Psoas muscle (tissue), 8 donors: ENCODE data around the gene SYT1. TPM values are rescaled to one million over a fixed set of nuclear protein-coding genes. Genes with fewer than 3 reads are reported as not detected.

Experiments
- ATAC-seq, 4 donors: fragments of 200-7000 bp; cut with Tn5 transposase; one replicate each; pipeline ENCODE4 v1.9.1; 2020; ENCODE audit warnings: moderate library complexity in 3 of 4, mild to moderate bottlenecking in 2 of 4
- DNase-seq, 2 donors: peaks; one replicate each; pipeline ENCODE4 v3.0.0-alpha.2; 2020
- H3K27ac ChIP-seq: fragments of 200-600 bp; one replicate; pipeline ENCODE4 v1.8.0; 2022
- H3K27me3 ChIP-seq, 3 donors: fragments of 200-600 bp in 1 of 3; one replicate each; pipeline versions ENCODE4 v1.6.1 to v1.8.0; 2013 to 2022; ENCODE audit warnings: low read length in 2 of 3, mild to moderate bottlenecking in 2 of 3, moderate library complexity in 1 of 3; ENCODE audit not compliant: insufficient read depth in 3 of 3
- H3K36me3 ChIP-seq, 2 donors: fragments of 200-600 bp in 1 of 2; one replicate each; pipeline versions ENCODE4 v1.6.1 to v1.8.0; 2013 to 2022; ENCODE audit warnings: low read depth in 1 of 2, mild to moderate bottlenecking in 1 of 2, moderate library complexity in 1 of 2; ENCODE audit not compliant: insufficient read depth in 1 of 2
- H3K4me1 ChIP-seq: fragments of 200-600 bp; one replicate; pipeline ENCODE4 v1.8.0; 2022
- H3K4me3 ChIP-seq: fragments of 200-600 bp; one replicate; pipeline ENCODE4 v1.8.0; 2022; ENCODE audit warnings: mild to moderate bottlenecking
- H3K9me3 ChIP-seq: fragments of 200-600 bp; one replicate; pipeline ENCODE4 v1.8.0; 2022
- WGBS, 3 donors: extraction: QIAGEN DNeasy Blood & Tissue Kit; methylation state at CpG; one replicate each; pipeline versions ENCODE4 v1.1.6 to v1.1.7; 2013; 5-methylcytosine and 5-hydroxymethylcytosine counted together
- intact Hi-C, 2 donors: fragments of 100-400 bp; cut with DNase I; formaldehyde crosslinking; loops; one replicate each; pipeline versions ENCODE4 v1.11.0 to v1.14.2; 2022
- polyA plus RNA-seq, 3 donors: library from polyadenylated mRNA; stranded (reverse); fragments of 200-250 nt; gene quantifications; one replicate each; pipeline ENCODE4 v1.2.3, GENCODE V29; 2013
- total RNA-seq, 4 donors: library from RNA; stranded (reverse); fragmentation: NEBNext Ultra II Directional in 2 of 4; extraction: Animal tissue kit (Norgen Biotek cat#: 25700) in 2 of 4; gene quantifications; one replicate each; pipeline versions ENCODE4 v1.2.1 to v1.2.4, GENCODE V29; 2021 to 2023
- TF ChIP-seq, protein P1 (sequence below): fragments of 200-600 bp; IDR thresholded peaks from one replicate; pipeline ENCODE4 v1.8.0; 2022; ENCODE audit warnings: antibody characterized with exemption
- donor health status: healthy with polysubstance abuse.
- donor health status: DM: no; HTN: no; CAD: no; lungs with moderate emphysema.
- donor health status: Bipolar disorder and iron deficiency.
- donor health status: healthy.
- donor health status: DM: yes; HTN: yes; CAD: no.
- donor health status: DM: no; HTN: no; CAD: no.
- donor health status: DM: no; HTN: no; CAD: no.
- donor health status: DM: yes; HTN: yes; CAD: no.

Gene SYT1
- total and polyA plus RNA-seq, 7 donors, result 0.05 to 0.34 (median 0.14) TPM; not detected in 2

GRCh38 chr12:79223761-79224160 lies 359.2 kb downstream of the SYT1 start:
- ATAC-seq (no peak), DNase-seq (no peak)
- peaks cover 8% of the 10 kb centered on the region for H3K9me3 ChIP-seq
- H3K4me1 ChIP-seq, result no peaks in the 10 kb centered on the region
- no peak overlapping the region for H3K27ac ChIP-seq
- H3K36me3 ChIP-seq, result no peaks in the 10 kb centered on the region
- TF ChIP-seq, protein P1, sequence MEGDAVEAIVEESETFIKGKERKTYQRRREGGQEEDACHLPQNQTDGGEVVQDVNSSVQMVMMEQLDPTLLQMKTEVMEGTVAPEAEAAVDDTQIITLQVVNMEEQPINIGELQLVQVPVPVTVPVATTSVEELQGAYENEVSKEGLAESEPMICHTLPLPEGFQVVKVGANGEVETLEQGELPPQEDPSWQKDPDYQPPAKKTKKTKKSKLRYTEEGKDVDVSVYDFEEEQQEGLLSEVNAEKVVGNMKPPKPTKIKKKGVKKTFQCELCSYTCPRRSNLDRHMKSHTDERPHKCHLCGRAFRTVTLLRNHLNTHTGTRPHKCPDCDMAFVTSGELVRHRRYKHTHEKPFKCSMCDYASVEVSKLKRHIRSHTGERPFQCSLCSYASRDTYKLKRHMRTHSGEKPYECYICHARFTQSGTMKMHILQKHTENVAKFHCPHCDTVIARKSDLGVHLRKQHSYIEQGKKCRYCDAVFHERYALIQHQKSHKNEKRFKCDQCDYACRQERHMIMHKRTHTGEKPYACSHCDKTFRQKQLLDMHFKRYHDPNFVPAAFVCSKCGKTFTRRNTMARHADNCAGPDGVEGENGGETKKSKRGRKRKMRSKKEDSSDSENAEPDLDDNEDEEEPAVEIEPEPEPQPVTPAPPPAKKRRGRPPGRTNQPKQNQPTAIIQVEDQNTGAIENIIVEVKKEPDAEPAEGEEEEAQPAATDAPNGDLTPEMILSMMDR, result no peak
- intact Hi-C loops, result no loop called here
- WGBS, 3 donors, result 78 to 91% (median 82%) methylated on average over 2 of the region's 2 CpGs
- no peak overlapping the region for H3K4me3 ChIP-seq
- no peaks in the 10 kb centered on the region for H3K27me3 ChIP-seq

DNA sequence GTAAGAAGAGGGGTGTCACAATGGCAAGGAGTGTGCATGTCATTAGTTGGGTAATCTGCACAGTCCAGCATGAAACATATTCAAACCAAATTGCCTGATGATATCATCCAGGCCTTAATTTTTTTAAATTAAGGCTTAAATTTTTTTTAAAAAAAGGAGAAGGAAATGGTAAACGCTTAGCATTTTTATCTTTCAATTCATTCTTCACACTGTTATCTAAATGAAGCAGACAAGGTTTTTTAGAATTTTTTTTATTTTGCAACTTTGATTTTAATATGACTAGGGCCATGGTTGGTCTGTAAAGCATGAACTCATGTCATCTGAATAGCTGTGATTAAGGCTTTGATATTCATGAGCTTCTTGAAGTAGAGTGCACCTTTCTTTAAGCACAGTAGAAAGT lies 362.5 kb downstream of the SYT1 start:
- ATAC-seq (no peak), DNase-seq (no peak)
- Histone ChIP-seq H3K36me3 (no peaks in the 10 kb centered on the region), H3K9me3 (no peaks in the 10 kb centered on the region), H3K27me3 (no peaks in the 10 kb centered on the region), H3K27ac (no peak overlapping the region), H3K4me3 (no peak overlapping the region), H3K4me1 (no peaks in the 10 kb centered on the region)
- intact Hi-C loops, result no loop called here
- 79 to 96% (median 90%) methylated on average over 1 of the region's 1 CpG for WGBS, 3 donors
- TF ChIP-seq, protein P1, result no peak

GRCh38 chr12:79227646-79228045 lies 363.1 kb downstream of the SYT1 start:
- Histone ChIP-seq H3K27ac (no peak overlapping the region), H3K4me1 (no peaks in the 10 kb centered on the region), H3K36me3 (no peaks in the 10 kb centered on the region), H3K9me3 (no peaks in the 10 kb centered on the region), H3K27me3 (no peaks in the 10 kb centered on the region), H3K4me3 (no peak overlapping the region)
- ATAC-seq, result no peak
- WGBS, 3 donors, result 93 to 96% (median 95%) methylated on average over 3 of the region's 3 CpGs
- no peak for DNase-seq
- intact Hi-C loops, result no loop called here
- TF ChIP-seq, protein P1, result no peak

DNA sequence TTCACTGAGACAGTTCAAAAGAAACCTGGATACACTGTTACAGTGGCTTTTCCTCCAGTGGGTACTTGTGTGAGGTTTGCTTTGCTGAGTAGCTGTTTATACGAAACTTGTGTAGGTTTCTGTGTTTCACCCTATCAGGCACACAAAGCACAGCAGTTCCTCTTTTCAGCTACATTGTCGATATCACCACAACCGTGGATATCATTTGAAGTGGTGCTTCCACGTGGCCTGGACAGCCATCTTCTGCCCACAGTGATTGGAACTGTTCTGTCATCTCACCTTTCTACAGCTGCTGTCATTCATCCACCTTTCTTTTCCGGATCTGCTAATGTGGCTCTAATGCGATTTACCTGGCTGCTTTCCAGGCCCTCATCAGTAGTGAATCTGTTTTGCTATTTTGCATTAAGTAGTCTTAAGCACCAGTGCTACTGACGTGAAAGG lies 368.8 kb downstream of the SYT1 start:
- H3K4me1 ChIP-seq, result no peaks in the 10 kb centered on the region

DNA sequence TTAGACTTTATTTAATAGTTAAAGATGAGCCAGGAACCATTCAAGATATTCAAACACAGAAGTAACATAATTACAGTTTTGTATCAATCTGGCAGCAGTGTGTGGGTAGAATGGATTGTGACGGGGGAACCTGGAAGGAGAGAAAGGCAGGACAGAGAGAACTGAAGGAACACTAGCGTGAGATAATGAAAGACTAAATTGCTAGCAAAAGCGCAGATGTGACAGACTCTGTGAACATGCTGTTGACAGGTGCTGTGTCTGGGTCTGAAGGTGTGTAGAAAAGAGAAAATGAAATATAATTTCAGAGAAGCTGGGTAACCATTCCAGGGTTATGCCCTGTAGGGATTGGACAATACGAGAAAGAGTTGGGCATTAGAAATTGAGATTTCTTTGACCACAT lies 372.3 kb downstream of the SYT1 start:
- WGBS, 3 donors, result 92 to 99% (median 94%) methylated on average over 4 of the region's 4 CpGs
- H3K4me3 ChIP-seq, result no peak overlapping the region

More for the DNA sequence above, 368.8 kb downstream of the SYT1 start:
- intact Hi-C loops, result no loop called here
- no peaks in the 10 kb centered on the region for H3K9me3 ChIP-seq
- ATAC-seq (no peak), DNase-seq (no peak)
- no peaks in the 10 kb centered on the region for H3K36me3 ChIP-seq
- H3K27me3 ChIP-seq, result no peaks in the 10 kb centered on the region
- no peak overlapping the region for H3K4me3 ChIP-seq
- H3K27ac ChIP-seq, result no peak overlapping the region
- WGBS, 3 donors, result 71 to 77% (median 72%) methylated on average over 7 of the region's 7 CpGs
- TF ChIP-seq, protein P1, result no peak

More for the DNA sequence above, 372.3 kb downstream of the SYT1 start:
- H3K27me3 ChIP-seq, result no peaks in the 10 kb centered on the region
- no peaks in the 10 kb centered on the region for H3K9me3 ChIP-seq
- no peaks in the 10 kb centered on the region for H3K4me1 ChIP-seq
- TF ChIP-seq, protein P1, result no peak
- H3K36me3 ChIP-seq, result no peaks in the 10 kb centered on the region
- ATAC-seq (no peak), DNase-seq (no peak)
- intact Hi-C loops, result no loop called here
- H3K27ac ChIP-seq, result no peak overlapping the region
